ENCODE data around the gene DUSP14.

GRCh38 chr17:37557482-37557881, 67.8 kb downstream of the DUSP14 start:
- TF ChIP-seq POLR2A (IDR thresholded peaks at IDR 0.05; ENCODE audit: low read depth, low read length) (no peak), POLR2AphosphoS5 (IDR thresholded peaks at IDR 0.05; ENCODE audit: low read depth, low read length) (no peak)
